A549 (cell line): ENCODE results near the gene RAPGEF6. TPM values are rescaled to one million over a fixed set of nuclear protein-coding genes. Genes with fewer than 3 reads are reported as not detected.

Experiments
- ATAC-seq, 2 experiments: fragments of 200-7000 bp in 1 of 2; fragments of >200 bp in 1 of 2; cut with Nextera tagmentation in 1 of 2; cut with Tn5 transposase in 1 of 2; 3 replicates each; pipeline versions ENCODE4 v1.8.0 to v1.9.1; 2018 to 2020; ENCODE audit warnings: mild to moderate bottlenecking in 1 of 2, moderate library complexity in 1 of 2
- CTCF ChIA-PET: fragments of 300-600 bp; sonication (Branson Sonifier 250); formaldehyde crosslinking; extraction: SDS; loops from one replicate; lab custom pipeline; 2021; ENCODE audit warnings: antibody characterized with exemption, inconsistent platforms; lab: Yijun Ruan, JAX
- POLR2A ChIA-PET: fragments of 350-600 bp; formaldehyde crosslinking; extraction: SDS; loops from one replicate; lab custom pipeline; 2021; ENCODE audit warnings: antibody characterized with exemption, inconsistent platforms; lab: Yijun Ruan, JAX
- DNase-seq, 2 experiments: peaks; one replicate each; pipeline versions ENCODE4 v3.0.0 to v3.0.0-alpha.2; 2011 to 2016; ENCODE audit warnings: low read depth in 1 of 2, low spot score in 1 of 2
- FAIRE-seq: peaks from 2 replicates; lab custom pipeline; 2011; peaks lifted over from hg19 to GRCh38; lab: Jason Lieb, UNC
- H3K27ac ChIP-seq, 2 experiments: fragments of >200 bp; sonication (Bioruptor Twin); formaldehyde crosslinking; 3 replicates each; pipeline ENCODE4 v1.5.1; 2016 to 2017
- H3K4me1 ChIP-seq: fragments of >200 bp; sonication (Bioruptor Twin); formaldehyde crosslinking; 3 replicates; pipeline ENCODE4 v1.6.1; 2016
- H3K4me2 ChIP-seq: fragments of >200 bp; sonication (Bioruptor Twin); formaldehyde crosslinking; 3 replicates; pipeline ENCODE4 v1.6.1; 2016
- H3K4me3 ChIP-seq: fragments of >200 bp; sonication (Bioruptor Twin); formaldehyde crosslinking; 3 replicates; pipeline ENCODE4 v1.5.1; 2016
- H3K9me3 ChIP-seq: fragments of >200 bp; sonication (Bioruptor Twin); formaldehyde crosslinking; 3 replicates; pipeline ENCODE4 v1.6.1; 2016
- CBX2 ChIP-seq: fragments of 200-600 bp; sonication (generic); IDR thresholded peaks from 2 replicates; pipeline ENCODE4 v1.6.1; 2016; ENCODE audit warnings: low read depth, mild to moderate bottlenecking, borderline replicate concordance
- CHD2 ChIP-seq: fragments of 150-350 bp; IDR thresholded peaks from 2 replicates; pipeline ENCODE4 v1.6.1; 2014; ENCODE audit warnings: low read length; ENCODE audit not compliant: partially characterized antibody
- CTCF ChIP-seq: fragments of >200 bp; sonication (Bioruptor Twin); formaldehyde crosslinking; IDR thresholded peaks from 3 replicates; pipeline ENCODE4 v1.5.1; 2016
- EHMT2 ChIP-seq: fragments of 200-600 bp; sonication (generic); IDR thresholded peaks from 2 replicates; pipeline ENCODE4 v1.6.1; 2016; ENCODE audit warnings: antibody characterized with exemption, low read depth, mild to moderate bottlenecking, moderate library complexity
- ESRRA ChIP-seq: fragments of 150-350 bp; IDR thresholded peaks from 2 replicates; pipeline ENCODE4 v1.6.1; 2014; ENCODE audit warnings: mild to moderate bottlenecking, low read length, borderline replicate concordance
- FOXS1 ChIP-seq: fragments of 250-450 bp; sonication (Bioruptor Pico); IDR thresholded peaks from 2 replicates; pipeline ENCODE4 v1.5.0; 2020; ENCODE audit warnings: mild to moderate bottlenecking, moderate library complexity
- GATA3 ChIP-seq: IDR thresholded peaks from 2 replicates; pipeline ENCODE4 v1.6.1; 2012; ENCODE audit warnings: borderline replicate concordance
- HDAC2 ChIP-seq: fragments of 200-600 bp; sonication (generic); IDR thresholded peaks from 2 replicates; pipeline ENCODE4 v1.6.1; 2016
- HEYL ChIP-seq: fragments of 250-450 bp; sonication (Bioruptor Pico); IDR thresholded peaks from 2 replicates; pipeline ENCODE4 v1.8.0; 2021; ENCODE audit warnings: mild to moderate bottlenecking, moderate library complexity
- HOXB13 ChIP-seq: fragments of 250-450 bp; sonication (Bioruptor Pico); IDR thresholded peaks from 2 replicates; pipeline ENCODE4 v1.5.0; 2020; ENCODE audit warnings: low read depth, mild to moderate bottlenecking, moderate library complexity
- HOXB5 ChIP-seq: fragments of 250-450 bp; sonication (Bioruptor Pico); IDR thresholded peaks from 2 replicates; pipeline ENCODE4 v1.5.0; 2020; ENCODE audit warnings: mild to moderate bottlenecking, moderate library complexity
- JUN ChIP-seq, 2 experiments: fragments of >200 bp; sonication (Bioruptor Twin); formaldehyde crosslinking; IDR thresholded peaks; 2 replicates in 1 of 2; 3 replicates in 1 of 2; pipeline ENCODE4 v1.6.1; 2016 to 2017
- KDM1A ChIP-seq: fragments of 200-600 bp; sonication (generic); IDR thresholded peaks from 2 replicates; pipeline ENCODE4 v1.6.1; 2016; ENCODE audit warnings: low read depth, mild to moderate bottlenecking
- KDM5A ChIP-seq: fragments of 200-600 bp; sonication (generic); IDR thresholded peaks from 2 replicates; pipeline ENCODE4 v1.6.1; 2016; ENCODE audit warnings: antibody characterized with exemption, mild to moderate bottlenecking
- MAFK ChIP-seq: fragments of 450-650 bp; IDR thresholded peaks from 2 replicates; pipeline ENCODE4 v1.6.1; 2014; ENCODE audit not compliant: partially characterized antibody
- NPAS2 ChIP-seq: fragments of 250-450 bp; sonication (Bioruptor Pico); IDR thresholded peaks from 2 replicates; pipeline ENCODE4 v1.8.0; 2022; ENCODE audit warnings: mild to moderate bottlenecking, moderate library complexity, borderline replicate concordance
- PHF8 ChIP-seq: fragments of 200-600 bp; sonication (generic); IDR thresholded peaks from 2 replicates; pipeline ENCODE4 v1.6.1; 2016; ENCODE audit warnings: low read depth, mild to moderate bottlenecking, antibody characterized with exemption, moderate library complexity, borderline replicate concordance
- POLR2A ChIP-seq: IDR thresholded peaks from 2 replicates; pipeline ENCODE4 v1.6.1; 2012; ENCODE audit warnings: mild to moderate bottlenecking, low read length
- RCOR1 ChIP-seq: fragments of 150-350 bp; IDR thresholded peaks from 2 replicates; pipeline ENCODE4 v1.6.1; 2014; ENCODE audit warnings: antibody characterized with exemption, low read length, low read depth
- RFX5 ChIP-seq: fragments of 450-650 bp; IDR thresholded peaks from 2 replicates; pipeline ENCODE4 v1.7.1; 2014; ENCODE audit warnings: antibody characterized with exemption, mild to moderate bottlenecking, moderate library complexity
- SMC3 ChIP-seq: fragments of >200 bp; sonication (Bioruptor Twin); formaldehyde crosslinking; IDR thresholded peaks from 3 replicates; pipeline ENCODE4 v1.6.1; 2018; ENCODE audit warnings: inconsistent platforms
- ZC3H11A ChIP-seq: fragments of 450-650 bp; IDR thresholded peaks from 2 replicates; pipeline ENCODE4 v1.6.1; 2014; ENCODE audit warnings: antibody characterized with exemption, mild to moderate bottlenecking
- ZNF302 ChIP-seq: fragments of 250-450 bp; sonication (Bioruptor Pico); IDR thresholded peaks from 2 replicates; pipeline ENCODE4 v1.9.0; 2021; ENCODE audit warnings: inconsistent platforms, mild to moderate bottlenecking, moderate library complexity
- WGBS: methylation state at CpG from one replicate; pipeline ENCODE4 v1.1.6; 2017; ENCODE audit errors: missing lambda C conversion rate; 5-methylcytosine and 5-hydroxymethylcytosine counted together
- polyA plus RNA-seq, 4 experiments: library from polyadenylated mRNA; depleted of rRNA in 3 of 4; stranded (reverse); fragments of >200 nt; fragmentation: RNase III in 1 of 4; extraction: RNeasy Plus Mini Kit Qiagen cat#74134 plus additional on column Dnase treatment in 1 of 4; gene quantifications; 2 replicates in 3 of 4; 3 replicates in 1 of 4; pipeline ENCODE4 v1.2.3, GENCODE V29; 2011 to 2017
- TF ChIP-seq, protein P1 (sequence below): fragments of >200 bp; sonication (Bioruptor Twin); formaldehyde crosslinking; IDR thresholded peaks from 2 replicates; pipeline ENCODE4 v1.6.1; 2016
- TF ChIP-seq, protein P2 (sequence below): fragments of 250-450 bp; sonication (Bioruptor Pico); IDR thresholded peaks from 2 replicates; pipeline ENCODE4 v1.5.0; 2021; ENCODE audit warnings: mild to moderate bottlenecking, moderate library complexity, borderline replicate concordance

RAPGEF6 gene
- polyA plus RNA-seq, 2 of the 4 experiments (the other 2 are of a cell fraction) = 5.9 to 15.2 TPM

DNA sequence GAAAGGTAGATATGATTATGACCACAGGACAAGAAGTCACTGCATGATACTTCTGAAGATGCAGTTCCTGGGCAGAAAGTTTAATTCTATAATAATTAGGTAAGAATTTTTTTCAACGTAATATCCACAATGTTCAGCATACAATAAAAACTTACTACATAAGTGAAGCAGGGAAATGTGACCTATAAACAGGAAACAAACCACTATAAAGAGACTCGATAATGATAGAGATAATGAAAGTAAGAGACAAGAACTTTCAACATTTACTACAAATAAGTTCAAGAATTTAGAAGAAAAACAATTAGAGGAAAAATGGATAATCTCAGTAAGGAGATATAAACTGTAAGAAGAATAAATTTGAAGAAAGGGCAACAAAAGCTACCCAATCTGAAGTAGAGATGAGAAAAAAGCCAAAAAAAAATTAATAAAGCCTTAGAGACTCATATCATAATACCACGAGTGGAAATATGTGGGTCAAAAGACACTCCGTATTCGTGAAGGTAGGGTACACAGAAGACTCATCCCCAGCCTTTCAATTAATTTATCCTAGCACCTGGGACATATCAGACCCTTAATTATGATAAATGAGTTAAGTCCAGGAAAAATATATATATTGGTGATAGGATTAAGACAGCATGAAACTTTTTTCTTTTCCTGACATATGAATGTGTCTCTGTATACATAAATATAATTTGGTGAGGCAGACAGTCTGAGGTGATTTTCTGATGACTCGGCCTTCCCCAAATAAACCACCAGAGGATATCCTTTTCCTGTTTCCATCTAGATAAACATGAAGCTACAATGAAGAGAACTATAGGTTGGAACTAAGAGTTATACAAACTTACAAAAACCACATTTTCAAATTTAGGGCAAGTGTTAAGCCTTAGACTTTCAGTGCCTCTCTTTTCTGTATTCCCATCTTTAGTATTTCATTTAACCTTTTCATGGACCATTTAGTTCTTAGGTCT is 120.4 kb downstream of the RAPGEF6 start:
- H3K4me1 ChIP-seq = peaks cover 10% of the 10 kb centered on the region; the same call in 2 of the 3 replicates
- TF ChIP-seq HEYL (CRISPR knock-in tag) = no peak
- TF ChIP-seq CBX2 = no peak
- TF ChIP-seq SMC3 = no peak
- no peak for TF ChIP-seq RCOR1
- TF ChIP-seq MAFK = peak; percentile 76
- TF ChIP-seq, all 56 proteins: peak for 1
- Histone ChIP-seq H3K9me3 (no peaks in the 10 kb centered on the region), H3K4me2 (0 out of 3 replicates have a peak overlapping the region, but pooled peaks have one; percentile 6), H3K4me3 (no peak overlapping the region), H3K27ac (0 out of 6 replicates have a peak overlapping the region, but pooled peaks of 1 of the 2 experiments have one; percentile 32)
- ATAC-seq (peak in 1 of 2 experiments; percentile 61; a peak in 2 of 6 replicates), FAIRE-seq (peak; percentile 32), DNase-seq (no peak)
- POLR2A ChIA-PET = no interaction called here
- 77% methylated on average over 6 of the region's 6 CpGs for WGBS
- CTCF ChIA-PET = no interaction called here

DNA sequence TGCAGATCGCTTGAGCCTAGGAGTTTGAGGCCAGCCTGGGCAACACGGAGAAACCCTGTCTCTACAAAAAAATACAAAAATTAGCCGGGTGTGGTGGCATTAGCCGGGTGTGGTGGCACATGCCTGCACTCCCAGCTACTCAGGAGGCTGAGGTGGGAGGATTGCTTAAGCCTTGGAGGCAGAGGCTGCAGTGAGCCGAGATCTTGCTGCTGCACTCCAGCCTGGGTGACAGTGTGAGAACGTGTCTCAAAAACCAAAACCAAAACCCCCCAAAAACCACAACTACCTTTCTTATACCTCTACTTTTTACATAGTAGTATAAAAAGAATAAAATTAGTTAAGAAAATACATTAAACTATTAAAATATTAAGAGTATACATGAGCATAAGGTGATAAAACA is 121.2 kb downstream of the RAPGEF6 start:
- H3K27ac ChIP-seq = no peak overlapping the region
- H3K4me2 ChIP-seq = no peak overlapping the region
- CTCF ChIA-PET = interaction anchor here (1.0 kb wide), 1 partner anchor 17 kb away, joined by 3 read pairs; no protein-coding TSS in a partner anchor
- H3K4me3 ChIP-seq = no peak overlapping the region
- H3K9me3 ChIP-seq = no peaks in the 10 kb centered on the region
- no peak for FAIRE-seq
- no peak for TF ChIP-seq HOXB5 (CRISPR knock-in tag)
- TF ChIP-seq, protein P1, sequence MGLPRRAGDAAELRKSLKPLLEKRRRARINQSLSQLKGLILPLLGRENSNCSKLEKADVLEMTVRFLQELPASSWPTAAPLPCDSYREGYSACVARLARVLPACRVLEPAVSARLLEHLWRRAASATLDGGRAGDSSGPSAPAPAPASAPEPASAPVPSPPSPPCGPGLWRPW = no peak
- no peak for TF ChIP-seq ESRRA
- no peak for TF ChIP-seq EHMT2
- no peak for TF ChIP-seq ZC3H11A
- TF ChIP-seq, protein P2, sequence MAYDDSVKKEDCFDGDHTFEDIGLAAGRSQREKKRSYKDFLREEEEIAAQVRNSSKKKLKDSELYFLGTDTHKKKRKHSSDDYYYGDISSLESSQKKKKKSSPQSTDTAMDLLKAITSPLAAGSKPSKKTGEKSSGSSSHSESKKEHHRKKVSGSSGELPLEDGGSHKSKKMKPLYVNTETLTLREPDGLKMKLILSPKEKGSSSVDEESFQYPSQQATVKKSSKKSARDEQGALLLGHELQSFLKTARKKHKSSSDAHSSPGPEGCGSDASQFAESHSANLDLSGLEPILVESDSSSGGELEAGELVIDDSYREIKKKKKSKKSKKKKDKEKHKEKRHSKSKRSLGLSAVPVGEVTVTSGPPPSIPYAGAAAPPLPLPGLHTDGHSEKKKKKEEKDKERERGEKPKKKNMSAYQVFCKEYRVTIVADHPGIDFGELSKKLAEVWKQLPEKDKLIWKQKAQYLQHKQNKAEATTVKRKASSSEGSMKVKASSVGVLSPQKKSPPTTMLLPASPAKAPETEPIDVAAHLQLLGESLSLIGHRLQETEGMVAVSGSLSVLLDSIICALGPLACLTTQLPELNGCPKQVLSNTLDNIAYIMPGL = no peak
- TF ChIP-seq FOXS1 (CRISPR knock-in tag) = no peak
- no peak for TF ChIP-seq JUN (IDR thresholded peaks at IDR 0.05)
- TF ChIP-seq HOXB13 = no peak
- TF ChIP-seq CBX2 = no peak
- no peak for TF ChIP-seq POLR2A
- no peak for TF ChIP-seq KDM5A
- WGBS = 80% methylated on average over 6 of the region's 6 CpGs
- no peak for ATAC-seq
- POLR2A ChIA-PET = no interaction called here
- peaks cover 10% of the 10 kb centered on the region; the same call in 2 of the 3 replicates for H3K4me1 ChIP-seq
- DNase-seq = no peak

DNA sequence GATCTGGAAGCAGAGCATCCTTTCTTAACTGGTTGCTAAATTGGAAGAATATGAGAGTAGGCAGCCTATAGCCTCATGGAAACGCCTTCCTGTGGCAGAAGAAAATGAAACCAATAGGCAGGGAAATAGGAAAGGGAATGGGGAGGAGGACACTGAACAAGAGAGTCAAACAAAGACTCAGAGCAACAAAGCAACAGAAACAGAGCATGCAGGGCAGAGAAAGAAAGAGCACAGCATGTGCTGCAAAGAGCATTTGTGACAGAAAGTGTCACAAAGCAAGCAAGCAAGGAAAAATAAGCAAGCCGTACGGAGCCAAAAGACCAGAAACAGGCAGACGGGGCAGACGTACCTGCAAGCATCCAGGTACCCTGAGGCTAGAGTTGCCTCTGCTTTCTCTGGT is 123.1 kb downstream of the RAPGEF6 start:
- DNase-seq = no peak
- no peak for TF ChIP-seq CHD2
- TF ChIP-seq JUN (IDR thresholded peaks at IDR 0.05) = no peak
- Histone ChIP-seq H3K4me2 (no peak overlapping the region), H3K9me3 (no peaks in the 10 kb centered on the region), H3K27ac (no peak overlapping the region), H3K4me3 (no peak overlapping the region), H3K4me1 (peaks cover 10% of the 10 kb centered on the region; the same call in 2 of the 3 replicates)
- FAIRE-seq = no peak
- no peak for ATAC-seq
- ChIA-PET POLR2A (no interaction called here), CTCF (interaction anchor here (0.9 kb wide), 1 partner anchor 77 kb away, joined by 3 read pairs; no protein-coding TSS in a partner anchor)
- 90% methylated on average over 5 of the region's 5 CpGs for WGBS

DNA sequence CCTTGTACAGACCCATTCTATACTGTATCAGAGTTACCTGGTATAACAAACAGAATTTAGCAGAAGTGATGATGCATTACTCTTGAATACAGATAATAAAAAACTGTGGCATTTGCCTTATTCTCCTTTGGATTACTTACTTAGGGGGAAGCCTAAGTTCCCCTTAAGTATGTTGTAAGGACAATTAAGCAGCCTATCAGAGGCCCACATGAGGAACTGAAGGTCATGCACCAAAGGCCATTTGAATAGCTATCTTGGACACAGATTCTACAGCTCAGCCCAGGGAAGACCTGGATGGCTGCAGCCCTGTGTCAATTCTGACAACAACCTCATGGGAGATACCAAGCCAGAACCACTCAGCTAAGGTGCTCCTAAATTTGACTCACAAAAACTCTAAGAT is 125.2 kb downstream of the RAPGEF6 start:
- H3K27ac ChIP-seq = no peak overlapping the region
- DNase-seq = no peak
- FAIRE-seq = no peak
- ChIA-PET CTCF (interaction anchor here (0.6 kb wide), 1 partner anchor 56 kb away, joined by 4 read pairs; no protein-coding TSS in a partner anchor), POLR2A (no interaction called here)
- no peak overlapping the region for H3K4me3 ChIP-seq
- TF ChIP-seq HOXB5 (CRISPR knock-in tag) = no peak
- TF ChIP-seq KDM1A = no peak
- TF ChIP-seq PHF8 = no peak
- no peak for TF ChIP-seq FOXS1 (CRISPR knock-in tag)
- TF ChIP-seq KDM5A = no peak
- TF ChIP-seq ZC3H11A = no peak
- no peak for TF ChIP-seq HDAC2
- TF ChIP-seq GATA3 = no peak
- TF ChIP-seq CTCF = no peak
- TF ChIP-seq CBX2 = no peak
- no peak for TF ChIP-seq RFX5
- no peak for TF ChIP-seq NPAS2 (CRISPR knock-in tag)
- TF ChIP-seq JUN (IDR thresholded peaks at IDR 0.05) = no peak
- TF ChIP-seq ZNF302 (CRISPR knock-in tag) = no peak
- no peak overlapping the region for H3K4me2 ChIP-seq
- no peaks in the 10 kb centered on the region for H3K9me3 ChIP-seq
- peaks cover 2% of the 10 kb centered on the region; the same call in 2 of the 3 replicates for H3K4me1 ChIP-seq
- no peak for ATAC-seq
